ENCODE data around the gene DGUOK. TPM values are rescaled to one million over a fixed set of nuclear protein-coding genes. Genes with fewer than 3 reads are reported as not detected.

Gene DGUOK
- 39.1 TPM for total RNA-seq

DNA sequence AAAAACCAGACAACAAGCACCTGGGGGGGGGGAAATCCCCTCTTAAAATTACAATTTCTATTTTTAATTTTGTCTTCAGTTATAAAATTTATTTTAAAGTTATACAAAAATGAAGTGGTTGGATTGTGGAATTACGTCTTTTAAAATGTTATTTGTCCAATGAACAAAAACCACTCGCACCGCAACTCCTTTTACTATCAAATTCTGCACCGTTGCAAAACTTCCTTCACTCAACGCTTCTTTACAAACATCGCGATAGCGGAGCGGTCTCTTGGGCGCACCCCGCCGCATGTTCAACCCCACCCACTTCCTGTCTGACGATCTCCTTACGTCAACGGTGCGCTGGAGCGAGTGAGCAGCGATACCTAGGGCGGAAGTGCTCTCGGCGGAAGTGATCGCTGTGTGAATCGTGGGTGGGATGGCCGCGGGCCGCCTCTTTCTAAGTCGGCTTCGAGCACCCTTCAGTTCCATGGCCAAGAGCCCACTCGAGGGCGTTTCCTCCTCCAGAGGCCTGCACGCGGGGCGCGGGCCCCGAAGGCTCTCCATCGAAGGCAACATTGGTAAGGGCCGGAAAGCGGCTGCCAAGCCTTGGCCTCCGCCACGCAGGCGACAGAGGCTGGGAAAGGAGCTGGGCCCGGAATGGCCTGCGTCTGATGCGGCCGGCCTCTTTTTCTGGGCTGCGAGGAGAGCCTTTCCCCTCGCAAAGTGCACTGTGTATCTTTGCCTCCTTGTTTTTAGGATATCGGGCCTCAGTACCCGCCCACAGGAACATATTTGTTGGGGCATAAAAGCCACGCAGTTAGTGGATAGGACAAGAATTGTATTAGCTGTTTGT, at the start of gene DGUOK:
TSS of gene DGUOK (plus strand) at position 388 of the 835 bp plus-strand sequence. CDS start at position 419, 31 bp downstream.

DNA sequence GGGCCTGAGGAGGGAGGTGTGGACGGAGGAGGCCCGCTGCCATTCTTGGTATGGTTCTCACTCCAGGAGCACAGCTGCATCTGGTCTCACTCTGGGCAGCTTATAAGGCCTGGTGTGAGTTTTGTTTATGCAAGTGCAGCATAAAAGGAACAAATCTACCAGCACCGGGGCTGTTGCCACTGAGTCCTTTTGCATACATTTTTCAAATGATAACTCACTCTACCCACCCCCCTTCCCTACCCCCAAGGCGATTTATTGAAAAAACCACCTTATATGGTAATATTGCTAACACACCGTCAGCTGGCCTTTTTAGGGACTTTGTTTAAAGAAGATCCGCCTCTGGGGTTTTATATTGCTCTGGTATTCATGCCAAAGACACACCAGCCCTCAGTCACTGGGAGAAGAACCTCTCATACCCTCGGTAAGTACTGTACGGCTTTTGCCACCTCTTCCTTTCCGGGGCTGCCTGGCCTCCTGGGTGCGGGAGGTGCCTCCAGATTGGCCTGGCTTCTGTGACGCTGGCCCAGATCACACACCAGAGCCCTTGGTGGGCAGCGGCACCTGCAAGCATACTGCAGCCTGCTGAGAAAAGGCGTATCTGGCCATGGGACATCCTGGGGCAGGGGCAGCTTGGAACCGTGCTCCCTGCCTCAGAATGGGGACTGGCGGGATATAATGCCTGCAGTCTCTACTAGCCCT, 33.9 kb upstream of the DGUOK start, which contains the start of gene ACTG2:
TSS of gene ACTG2 (plus strand) at position 378 of the 699 bp plus-strand sequence. CDS start 8,304 bp downstream, outside the sequence.

DNA sequence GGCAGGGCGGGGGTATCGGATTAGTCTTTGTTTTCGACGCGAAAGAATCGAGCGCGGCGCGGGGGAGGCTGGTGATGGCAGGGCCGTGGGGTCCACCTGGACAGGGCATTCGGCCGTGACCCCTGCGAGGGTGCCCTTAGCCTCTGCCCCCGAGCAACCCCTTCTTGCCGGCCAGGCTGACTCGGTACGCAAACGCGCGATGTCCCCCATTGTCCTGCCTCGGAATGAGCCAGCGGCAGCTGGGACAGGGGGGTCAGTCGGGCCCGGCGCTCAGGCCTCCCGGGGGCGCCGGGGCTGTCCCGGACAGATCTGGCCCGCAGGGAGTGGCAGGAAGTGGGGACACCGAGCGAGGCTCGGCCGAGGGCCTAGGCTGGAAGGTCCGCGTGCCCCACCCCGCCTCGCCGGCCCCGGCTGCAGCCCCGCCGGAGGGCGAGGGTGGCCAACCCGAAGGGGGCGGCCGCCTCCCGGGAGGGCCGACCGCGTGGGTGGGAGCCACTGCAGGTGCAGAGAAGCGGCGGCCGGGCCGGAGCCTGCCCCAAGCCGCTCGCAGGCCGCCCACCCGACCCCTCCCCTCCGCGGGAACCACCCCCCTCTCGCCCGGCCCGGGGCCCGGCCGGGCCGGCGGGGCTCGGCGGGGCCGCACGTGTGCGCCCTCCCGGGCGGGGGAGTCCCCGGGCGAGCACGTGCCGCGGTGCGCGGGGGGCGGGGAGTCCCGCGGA, 57.7 kb downstream of the DGUOK start, which contains the start of gene TET3:
TSS of gene TET3 (plus strand) at position 708 of the 719 bp plus-strand sequence. CDS start 1,494 bp downstream, outside the sequence.

Other genes with a start within 250 kb of the DGUOK start
- gene TPRKB, start 189.5 kb upstream of the DGUOK start, total RNA-seq: 41.5 TPM
- 42.8 TPM for gene DUSP11, start 146.8 kb upstream of the DGUOK start, total RNA-seq
- not detected for gene C2orf78, start 142.7 kb upstream of the DGUOK start, total RNA-seq
- 40.7 TPM for gene STAMBP, start 97.9 kb upstream of the DGUOK start, total RNA-seq
- 53.9 TPM for gene ACTG2, start 33.9 kb upstream of the DGUOK start, total RNA-seq
- gene TET3, start 58.0 kb downstream of the DGUOK start, total RNA-seq: 29.6 TPM
- 25.6 TPM for gene BOLA3, start 221.0 kb downstream of the DGUOK start, total RNA-seq

Measured in camera-type eye (tissue), 1 donor.